Posterior vena cava (tissue), 2 donors: Measurements from ENCODE around the gene DCDC1. TPM values are rescaled to one million over a fixed set of nuclear protein-coding genes. Genes with fewer than 3 reads are reported as not detected.

Source experiments
- DNase-seq: peaks from one replicate; pipeline ENCODE4 v3.0.0-alpha.2; 2020; ENCODE audit warnings: low spot score
- intact Hi-C, 2 donors: fragments of 100-400 bp; cut with DNase I; formaldehyde crosslinking; loops; one replicate each; pipeline versions ENCODE4 v1.14.1 to v1.14.2; 2022 to 2023
- total RNA-seq, 2 donors: library from RNA; stranded (reverse); fragmentation: NEBNext Ultra II Directional; extraction: Animal tissue kit (Norgen Biotek cat#: 25700); gene quantifications; one replicate each; pipeline ENCODE4 v1.2.1, GENCODE V29; 2021
- donor health status: DM: yes; HTN: yes; CAD: no.
- donor health status: DM: yes; HTN: yes; CAD: no.

The DCDC1 gene
- total RNA-seq, 2 donors from 2014 or later: 0.09 to 0.14 TPM

DNA sequence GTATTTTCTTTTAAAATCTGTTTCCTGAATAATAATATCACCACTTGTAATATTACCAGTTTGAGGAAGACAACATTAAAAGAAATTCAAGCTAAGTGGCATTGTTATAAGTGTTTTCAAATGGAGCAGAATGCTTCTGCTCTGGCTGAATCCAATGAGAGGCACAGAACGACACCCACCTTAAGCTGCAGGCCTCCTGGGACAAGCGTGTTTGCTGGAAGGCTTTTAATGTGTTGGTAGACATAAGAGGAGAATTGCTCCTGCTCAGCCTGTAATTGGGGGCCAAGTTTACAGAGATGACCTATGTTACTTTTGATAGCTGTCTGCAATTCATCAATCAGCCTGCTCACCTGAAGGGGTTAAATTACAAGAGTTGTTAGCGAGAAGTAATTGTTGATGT, 242.2 kb downstream of the DCDC1 start:
- DNase-seq: no peak
- intact Hi-C loops: no loop called here

DNA sequence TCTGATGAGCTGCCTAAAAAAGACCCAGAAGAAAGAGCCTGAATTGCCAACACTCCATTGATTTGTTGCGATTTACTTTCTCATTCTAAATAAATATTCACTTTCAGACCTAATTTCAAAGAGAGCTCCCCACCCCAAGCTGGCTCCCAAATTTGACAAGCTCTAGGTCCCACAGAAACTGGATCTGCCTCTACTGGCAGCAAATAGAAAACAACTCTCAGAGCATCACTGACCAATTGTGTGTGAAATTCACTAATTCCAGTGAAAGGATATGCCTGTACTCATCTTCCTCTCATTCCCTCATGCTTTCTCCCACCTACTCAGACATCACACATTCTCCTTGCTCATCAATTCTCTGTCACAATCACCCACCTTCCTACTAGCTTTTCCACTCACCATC, 249.1 kb downstream of the DCDC1 start:
- intact Hi-C loops: no loop called here
- DNase-seq: no peak

DNA sequence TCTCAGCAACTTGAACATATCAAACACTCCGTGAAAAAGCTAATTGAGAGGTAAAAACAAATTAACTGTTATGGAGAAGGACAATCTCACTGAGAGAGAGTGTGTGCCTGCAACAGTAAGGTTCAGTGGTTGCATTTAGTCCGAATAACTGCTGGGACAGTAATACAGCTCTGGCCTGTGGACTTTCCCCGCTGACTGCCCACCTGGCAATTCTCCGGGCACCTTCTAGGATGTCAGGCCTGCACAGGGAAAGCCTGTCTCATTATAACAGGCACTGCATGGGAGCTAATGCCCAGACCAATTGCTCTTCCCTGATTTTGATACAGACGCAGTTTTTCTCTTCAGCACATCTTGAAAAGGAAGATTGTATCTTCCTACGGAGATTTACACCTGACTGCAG, 251.0 kb downstream of the DCDC1 start:
- DNase-seq: no peak
- intact Hi-C loops: loop anchor here in 1 of 2 donors (5.0 kb wide), 1 partner anchor 219 kb away; no protein-coding TSS in a partner anchor

DNA sequence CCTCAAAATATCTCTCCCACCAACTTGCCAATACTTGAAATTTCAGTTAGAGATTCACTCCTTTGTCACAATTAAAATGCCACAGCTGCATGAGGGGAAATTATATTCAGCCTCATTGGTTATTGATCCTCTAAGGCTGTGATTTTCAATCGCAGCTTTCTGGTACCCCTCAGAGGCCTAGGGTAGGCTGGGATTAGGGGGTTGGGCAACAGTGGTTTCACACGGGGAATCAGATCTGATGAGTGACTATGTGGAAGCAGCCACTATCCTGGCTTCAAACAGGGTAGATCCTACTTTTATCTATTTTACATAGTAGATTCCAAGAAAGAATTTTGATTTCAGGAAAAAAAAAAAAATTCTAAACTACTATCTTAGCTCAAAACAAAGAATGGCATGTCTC, 252.5 kb downstream of the DCDC1 start:
- intact Hi-C loops: loop anchor here in 1 of 2 donors (5.0 kb wide), 1 partner anchor 220 kb away; no protein-coding TSS in a partner anchor
- DNase-seq: no peak

DNA sequence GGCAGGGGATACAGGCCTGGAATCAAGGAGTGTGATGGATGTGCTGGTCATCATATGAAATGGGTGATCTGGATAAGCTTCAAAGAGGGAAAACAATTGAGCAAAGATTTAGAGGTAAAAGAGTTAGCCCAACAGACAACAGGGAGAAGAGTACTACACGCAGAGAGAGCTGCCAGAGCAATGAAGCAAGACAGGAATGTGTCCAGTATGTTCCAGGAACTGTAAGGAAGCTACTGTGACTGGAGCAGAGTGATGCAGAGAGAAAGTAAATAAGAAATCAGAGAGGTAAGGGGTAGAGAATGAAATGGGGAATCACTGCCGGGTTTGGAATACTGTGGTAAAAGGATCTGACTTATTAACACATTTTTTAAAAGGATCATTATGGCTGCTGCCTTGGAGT, 255.1 kb downstream of the DCDC1 start:
- intact Hi-C loops: no loop called here
- no peak for DNase-seq

DNA sequence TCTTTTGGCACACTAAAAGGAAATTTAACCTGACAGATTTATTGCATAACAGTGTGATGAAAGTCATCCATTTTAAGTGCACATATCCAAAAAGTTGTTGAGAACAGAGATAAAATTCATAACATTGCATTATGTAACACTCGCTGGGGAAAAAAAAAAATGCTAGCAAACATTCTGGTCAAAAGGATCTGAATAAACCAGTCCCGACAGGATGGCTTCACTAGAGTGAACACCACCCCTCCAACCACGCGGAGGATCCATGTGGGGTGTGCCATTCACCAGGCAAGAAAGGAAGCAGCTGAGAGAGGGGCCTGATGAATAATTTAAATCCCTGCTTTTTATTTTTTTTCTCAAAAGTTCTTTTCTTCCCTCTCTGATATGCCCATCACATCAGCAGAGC, 258.7 kb downstream of the DCDC1 start:
- intact Hi-C loops: no loop called here
- DNase-seq: no peak

DNA sequence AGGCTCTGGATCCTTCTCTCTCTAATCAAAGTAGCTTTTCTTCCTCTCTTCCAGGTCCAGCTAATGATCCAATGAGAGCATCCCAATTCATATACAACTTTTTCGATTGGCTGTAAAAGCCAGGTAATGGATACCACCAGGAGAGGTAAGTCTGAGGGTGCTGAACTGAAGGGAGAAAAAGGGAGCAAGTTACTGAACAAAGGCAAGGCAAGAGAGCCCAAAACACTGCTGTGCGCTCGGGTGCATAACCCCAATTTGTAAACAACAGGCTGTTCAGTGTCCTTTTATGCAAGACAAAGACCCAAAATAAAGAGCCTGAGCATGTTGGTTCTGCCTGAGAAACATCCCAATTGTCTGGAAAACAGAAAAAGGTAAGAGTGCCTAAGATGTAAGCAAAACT, 260.1 kb downstream of the DCDC1 start:
- intact Hi-C loops: no loop called here
- no peak for DNase-seq

DNA sequence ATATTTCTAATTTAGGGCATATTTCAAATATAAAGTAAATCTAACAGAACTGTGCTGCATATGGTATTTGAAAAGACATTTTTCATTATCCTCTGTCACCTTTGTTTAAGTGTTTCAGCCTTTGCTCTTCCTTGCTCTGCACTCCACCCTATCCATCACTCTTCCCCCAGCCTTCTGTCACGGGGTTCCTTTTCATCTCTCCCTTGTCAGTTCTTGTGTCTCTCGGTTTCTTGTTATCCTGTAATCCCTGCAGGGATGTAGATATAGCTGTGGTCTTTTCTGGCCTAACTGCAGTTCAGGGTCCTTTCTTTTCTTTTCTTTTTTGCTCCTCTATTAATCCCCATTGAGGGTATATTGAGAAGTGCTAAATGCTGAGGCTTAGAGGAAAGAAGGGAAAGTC, 261.9 kb downstream of the DCDC1 start:
- intact Hi-C loops: no loop called here
- DNase-seq: no peak

DNA sequence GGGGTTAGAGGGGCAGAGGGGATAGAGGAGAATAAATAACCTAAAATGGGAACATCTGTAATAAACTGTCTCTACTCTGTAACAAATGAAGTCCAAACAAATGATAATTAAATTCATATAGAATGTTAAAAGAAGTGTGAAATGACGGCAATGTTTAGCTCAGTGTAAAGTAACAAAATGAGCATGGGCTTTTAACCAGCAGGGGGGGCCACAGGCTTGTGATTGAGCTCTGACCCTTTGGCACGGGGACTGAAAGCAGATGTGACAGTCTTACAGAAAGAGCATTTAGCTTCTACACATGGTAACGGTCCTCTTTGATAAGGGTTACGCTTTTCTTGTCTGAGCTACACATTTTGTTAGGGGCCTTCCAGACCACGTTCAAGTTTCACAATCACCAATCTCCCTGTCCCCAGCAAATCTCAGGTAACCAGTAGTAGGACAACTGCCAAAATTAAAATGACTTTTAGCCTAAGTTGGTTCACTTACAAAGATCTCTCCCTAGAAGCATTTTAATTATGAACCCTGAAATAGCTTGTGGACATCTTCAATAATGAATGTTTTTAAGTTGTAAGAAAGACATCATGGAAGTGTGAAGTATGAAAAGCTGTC, 262.5 kb downstream of the DCDC1 start:
- intact Hi-C loops: no loop called here
- DNase-seq: peak; percentile 77

DNA sequence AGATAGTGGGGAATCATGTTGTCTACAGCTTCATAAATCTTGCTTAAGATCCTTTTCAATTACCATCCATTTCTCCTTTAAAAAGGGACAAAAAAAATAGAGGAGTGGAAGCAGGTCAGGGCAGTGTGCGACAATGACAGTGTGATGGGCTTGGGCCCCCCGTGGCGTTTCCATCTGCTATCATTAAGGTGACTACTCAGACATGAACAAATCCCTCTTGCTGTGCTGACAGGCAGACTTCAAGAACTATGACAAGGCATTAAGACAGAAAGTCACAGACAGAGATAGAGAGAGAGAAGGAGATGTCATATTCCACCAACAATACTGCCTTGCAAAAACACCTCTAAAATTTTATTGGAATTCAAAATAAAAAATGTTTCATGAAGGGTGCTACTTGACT, 263.2 kb downstream of the DCDC1 start:
- intact Hi-C loops: no loop called here
- DNase-seq: no peak

DNA sequence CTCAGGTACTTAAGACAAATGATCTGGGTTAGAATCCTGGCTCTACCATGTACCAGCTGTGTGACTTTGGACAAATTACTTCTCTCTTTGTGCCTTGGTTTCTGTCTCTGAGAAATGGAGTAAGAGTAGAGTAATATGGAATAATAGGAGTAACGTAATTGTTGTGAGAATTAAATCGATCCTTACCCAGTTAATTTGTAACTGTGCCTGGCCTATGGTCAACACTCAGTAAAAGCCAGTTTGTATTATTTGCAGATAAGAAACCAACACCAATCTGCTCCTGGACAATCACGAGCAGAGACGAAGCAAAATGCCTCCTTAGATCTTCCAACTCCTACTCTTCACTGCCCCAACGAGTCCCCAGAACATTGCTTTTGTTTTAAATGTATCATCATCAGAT, 266.7 kb downstream of the DCDC1 start:
- no peak for DNase-seq
- intact Hi-C loops: no loop called here

DNA sequence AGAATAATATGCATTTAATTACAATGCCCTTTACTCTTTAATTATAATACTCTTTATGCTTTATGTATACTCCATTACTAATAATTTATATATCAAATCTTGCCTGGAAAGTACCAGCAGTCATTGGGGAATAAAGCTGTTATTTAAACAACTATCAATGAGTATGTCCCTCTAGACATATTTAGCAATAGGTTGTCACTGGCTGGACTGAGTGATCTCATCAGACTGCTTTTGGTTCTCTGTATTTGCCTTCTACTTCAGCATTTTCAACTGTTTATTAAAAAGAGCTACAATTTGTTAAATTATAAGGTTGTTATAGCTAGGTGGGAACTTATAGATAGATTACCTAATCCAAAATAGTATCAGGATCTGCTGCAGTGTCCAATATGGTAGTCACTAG, 267.2 kb downstream of the DCDC1 start:
- no peak for DNase-seq
- intact Hi-C loops: no loop called here

DNA sequence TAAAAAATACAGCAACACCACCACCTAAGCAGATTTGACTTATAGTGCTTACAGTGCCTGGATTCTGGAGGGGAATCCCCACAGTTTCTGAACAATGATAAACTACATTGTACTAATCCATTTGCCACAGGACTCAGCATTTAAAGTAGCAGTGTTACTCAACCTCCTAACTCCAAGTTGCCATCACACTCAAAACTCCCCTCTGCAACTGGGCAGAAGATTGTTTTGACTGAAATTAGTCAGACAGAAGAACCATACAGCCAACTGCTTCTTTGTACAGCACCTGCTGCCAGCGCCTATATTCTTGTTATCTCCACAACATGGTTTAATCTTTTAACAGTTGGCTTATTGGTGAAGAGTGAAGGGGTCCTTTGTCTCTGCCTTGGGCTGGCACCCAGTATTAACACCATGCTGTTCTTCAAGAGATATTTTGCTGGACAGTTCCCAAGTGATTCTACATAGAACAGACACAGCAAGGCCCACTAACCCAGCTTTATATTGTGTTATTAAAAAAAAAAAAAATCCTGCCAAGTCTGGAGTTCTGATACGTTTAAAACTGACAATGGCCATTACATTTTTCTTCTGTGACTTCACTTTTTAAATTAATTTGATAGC, 273.2 kb downstream of the DCDC1 start:
- DNase-seq: no peak
- intact Hi-C loops: no loop called here

DNA sequence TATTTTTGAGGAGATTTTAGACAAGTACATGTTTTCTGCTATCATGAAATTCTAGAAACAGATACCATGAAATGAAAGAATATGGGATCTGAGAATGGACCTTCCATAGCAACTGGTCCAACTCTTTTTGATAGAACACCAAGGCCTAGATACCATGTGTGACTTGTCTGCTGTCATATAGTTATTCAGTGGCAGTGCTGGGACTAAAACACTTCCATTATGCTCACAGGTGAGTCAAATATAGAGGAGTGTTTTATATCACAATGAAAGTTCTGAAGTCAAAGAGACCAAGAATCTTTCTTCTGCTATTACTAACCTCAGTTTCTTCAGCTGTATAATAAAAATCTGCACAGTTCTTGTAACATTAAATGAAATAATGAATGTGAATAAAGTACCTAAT, 276.9 kb downstream of the DCDC1 start:
- intact Hi-C loops: no loop called here

DNA sequence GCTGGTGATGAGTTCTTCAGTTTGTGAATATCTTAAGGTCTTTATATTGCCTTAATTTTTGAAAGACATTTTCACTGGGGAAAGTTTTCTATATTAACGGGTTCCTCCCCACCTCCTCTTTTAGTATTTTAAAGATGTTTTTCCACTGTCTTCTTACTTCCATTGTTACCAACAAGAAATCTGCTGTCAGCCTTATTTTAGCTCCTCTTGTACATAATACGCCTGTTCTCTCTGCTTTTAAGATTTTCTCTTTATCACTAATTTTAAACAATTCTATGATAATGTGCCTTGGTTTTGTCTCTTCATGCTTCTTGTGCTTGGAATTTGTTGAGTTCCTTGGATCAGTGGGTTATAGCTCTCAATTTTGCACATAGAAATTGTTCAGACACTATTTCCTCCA, 280.4 kb downstream of the DCDC1 start:
- intact Hi-C loops: no loop called here
- DNase-seq: no peak

More for the DNA sequence above, 276.9 kb downstream of the DCDC1 start:
- DNase-seq: no peak

DNA sequence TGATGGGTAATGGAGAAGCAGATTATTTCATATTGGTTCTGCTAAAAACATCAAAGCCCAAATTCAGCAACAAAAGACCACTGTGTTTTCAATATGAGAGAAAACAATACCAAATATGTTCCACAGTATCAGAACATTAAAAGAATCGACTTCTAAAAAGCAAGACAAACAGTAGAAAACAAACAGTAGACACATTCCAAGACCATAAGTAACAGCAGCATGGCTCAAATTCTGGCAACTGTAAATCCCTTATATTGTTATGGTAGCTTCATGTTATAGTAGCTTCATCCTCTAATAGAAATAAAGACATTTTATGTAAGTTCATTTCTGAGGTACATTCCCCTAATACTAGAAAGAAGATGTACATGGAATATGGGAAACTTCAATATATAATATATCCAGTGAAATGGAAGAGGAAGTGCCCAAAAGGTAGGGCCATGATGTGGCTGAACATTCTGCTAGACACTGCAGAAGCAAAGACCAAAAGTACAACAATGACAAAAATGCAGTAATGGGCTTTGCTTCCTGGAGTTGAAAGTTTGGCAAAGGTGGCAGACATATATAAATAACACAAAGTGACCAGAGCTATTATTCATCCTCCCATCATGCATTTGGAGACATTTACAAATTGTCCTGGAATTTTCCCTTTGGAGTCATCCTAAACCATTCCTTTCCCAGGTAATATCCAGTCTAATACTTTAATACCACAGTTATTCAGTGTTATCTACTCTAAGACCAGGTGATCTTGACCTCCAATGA, 299.9 kb downstream of the DCDC1 start:
- no peak for DNase-seq
- intact Hi-C loops: no loop called here

DNA sequence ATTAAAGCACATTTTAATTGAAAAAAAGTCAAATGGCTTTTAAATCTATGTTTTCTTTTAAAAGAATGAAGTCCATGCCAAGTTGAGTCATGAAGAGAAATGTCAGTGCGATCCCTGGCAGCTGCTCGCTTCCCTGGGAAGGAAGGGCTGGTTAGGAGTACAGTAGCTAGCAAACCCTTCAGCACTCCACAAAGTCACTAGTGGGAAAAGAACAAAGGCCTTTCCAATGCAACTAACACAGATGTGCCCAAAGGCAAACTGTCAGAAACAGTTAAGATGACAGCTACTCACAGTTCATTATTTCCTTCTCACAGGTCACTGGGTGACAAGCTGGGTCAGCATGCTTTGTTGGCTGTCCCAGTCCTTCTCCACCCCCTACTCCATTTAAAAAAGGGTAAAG, 308.7 kb downstream of the DCDC1 start:
- intact Hi-C loops: no loop called here
- no peak for DNase-seq

DNA sequence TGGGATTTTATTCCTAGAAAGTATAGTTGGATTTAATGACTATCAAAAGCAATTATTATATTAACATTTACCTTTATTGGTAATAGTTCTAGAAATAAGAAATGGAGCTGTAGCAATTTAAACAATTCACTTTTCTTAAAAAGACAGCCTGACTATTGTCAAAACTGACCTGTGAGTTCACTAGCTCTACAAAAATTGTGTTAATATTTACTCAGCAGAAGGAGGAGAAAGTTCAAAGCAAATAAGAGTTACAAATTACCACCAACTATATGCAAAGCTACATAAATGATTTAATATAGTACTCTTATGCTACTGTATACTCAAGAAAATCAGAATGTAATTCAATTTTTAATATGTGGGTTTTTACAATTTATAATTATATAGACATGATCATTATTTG, 310.0 kb downstream of the DCDC1 start:
- no peak for DNase-seq
- intact Hi-C loops: no loop called here

DNA sequence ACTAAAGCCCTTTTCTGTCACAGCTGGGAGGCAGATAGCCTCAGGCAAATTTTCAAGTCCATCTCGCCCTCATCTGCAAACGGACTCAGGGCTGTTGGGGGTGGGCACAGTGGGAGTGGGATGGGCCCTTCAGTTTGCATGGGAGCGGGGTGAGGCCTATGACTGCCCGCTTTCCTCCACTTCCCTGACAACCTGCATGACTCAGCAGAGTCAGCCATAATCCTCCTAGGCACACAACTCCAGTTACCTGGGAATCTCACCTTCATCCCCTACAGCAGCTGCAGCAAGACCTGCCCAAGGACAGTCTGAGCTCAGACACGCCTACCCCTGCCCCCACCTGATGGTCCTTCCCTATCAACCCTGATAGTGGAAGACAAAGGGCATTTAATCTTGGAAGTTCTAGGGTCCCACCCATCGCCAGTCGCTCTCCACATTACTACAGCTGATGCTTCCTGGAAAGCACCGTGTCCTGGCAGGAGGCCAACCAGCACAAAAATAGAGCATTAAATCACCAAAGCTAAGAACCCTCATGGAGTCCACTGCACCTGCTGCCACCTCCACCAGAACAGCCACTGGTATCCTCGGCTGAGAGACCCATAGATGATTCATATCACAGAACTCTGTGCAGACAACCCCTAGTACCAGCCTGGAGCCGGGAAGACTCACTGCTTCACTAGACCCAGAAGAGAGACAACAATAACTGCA, 319.3 kb downstream of the DCDC1 start:
- intact Hi-C loops: no loop called here
- DNase-seq: no peak

DNA sequence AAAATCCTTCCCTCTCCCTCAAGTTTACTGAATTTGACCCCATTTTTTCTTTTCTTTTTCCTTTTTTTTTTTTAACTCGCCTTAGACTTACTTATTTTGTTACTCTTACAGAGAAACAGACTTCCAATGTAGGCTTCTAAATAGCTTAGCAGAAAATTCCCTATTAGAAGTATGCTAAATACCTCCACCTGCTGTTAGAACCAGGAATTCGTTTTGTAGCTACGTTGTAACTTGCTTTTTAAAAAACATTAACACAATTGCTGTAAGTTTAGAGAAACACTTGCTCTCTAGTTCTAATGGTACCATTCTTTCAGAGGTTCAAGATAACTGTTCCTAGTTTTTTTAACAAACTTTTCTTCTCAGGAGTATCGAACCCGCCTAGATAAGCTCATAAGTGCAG, 324.2 kb downstream of the DCDC1 start:
- no peak for DNase-seq
- intact Hi-C loops: no loop called here
